SK-N-MC (cell line): ENCODE results near the gene KIF26B.

ENCODE experiments used
- EZH2 ChIP-seq: fragments of 200-600 bp; sonication (generic); IDR thresholded peaks from one replicate; pipeline ENCODE4 v1.6.1; 2017; ENCODE audit warnings: antibody characterized with exemption
- FOXP2 ChIP-seq: optimal IDR thresholded peaks from 2 replicates; pipeline ENCODE3; 2011; ENCODE audit warnings: mild to moderate bottlenecking, moderate library complexity; ENCODE audit not compliant: insufficient read depth; ENCODE audit errors: extremely low read length, control extremely low read depth
- POLR2AphosphoS5 ChIP-seq: IDR thresholded peaks from 2 replicates; pipeline ENCODE4 v1.6.1; 2012; ENCODE audit warnings: mild to moderate bottlenecking, low read depth, low read length, borderline replicate concordance

- no peak for TF ChIP-seq EZH2
- no peak for TF ChIP-seq POLR2AphosphoS5
- no peak for TF ChIP-seq FOXP2
These were observed 48.9 kb upstream of the KIF26B start for GRCh38 chr1:245105815-245106410.
